H9 (cell line): ENCODE data around the gene PARP9. TPM values are rescaled to one million over a fixed set of nuclear protein-coding genes. Genes with fewer than 3 reads are reported as not detected.

ENCODE experiments used
- DNase-seq: peaks from one replicate; pipeline ENCODE4 v3.0.0-alpha.2; 2017
- H2AFZ ChIP-seq: one replicate; pipeline ENCODE4 v1.6.1; 2013; ENCODE audit warnings: mild to moderate bottlenecking, low read length, control low read depth, moderate library complexity
- H2AK5ac ChIP-seq: 2 replicates; pipeline ENCODE4 v1.6.1; 2013; ENCODE audit warnings: low read length, control low read depth, mixed read lengths; ENCODE audit not compliant: insufficient read length
- H2BK120ac ChIP-seq: one replicate; pipeline ENCODE4 v1.6.1; 2013; ENCODE audit warnings: low read depth, mild to moderate bottlenecking, low read length, control low read depth, inconsistent platforms; ENCODE audit not compliant: poor library complexity, severe bottlenecking
- H2BK12ac ChIP-seq: 2 replicates; pipeline ENCODE4 v1.6.1; 2013; ENCODE audit warnings: low read length, control low read depth, mixed read lengths, low read depth; ENCODE audit not compliant: insufficient read length
- H2BK15ac ChIP-seq: 2 replicates; pipeline ENCODE4 v1.6.1; 2013; ENCODE audit warnings: low read depth, low read length, control low read depth
- H2BK20ac ChIP-seq: one replicate; pipeline ENCODE4 v1.6.1; 2013; ENCODE audit warnings: low read depth, mild to moderate bottlenecking, low read length, control low read depth, inconsistent platforms; ENCODE audit not compliant: poor library complexity, severe bottlenecking
- H2BK5ac ChIP-seq: 2 replicates; pipeline ENCODE4 v1.6.1; 2013; ENCODE audit warnings: low read length, control low read depth, mixed read lengths; ENCODE audit not compliant: insufficient read length
- H3K14ac ChIP-seq: 2 replicates; pipeline ENCODE4 v1.6.1; 2013; ENCODE audit warnings: low read length, control low read depth; ENCODE audit not compliant: insufficient read depth
- H3K18ac ChIP-seq: 2 replicates; pipeline ENCODE4 v1.6.1; 2013; ENCODE audit warnings: low read depth, mild to moderate bottlenecking, mixed read lengths, low read length, control low read depth; ENCODE audit not compliant: insufficient read length
- H3K23ac ChIP-seq: 2 replicates; pipeline ENCODE4 v1.6.1; 2013; ENCODE audit warnings: low read length, control low read depth, mixed read lengths, low read depth; ENCODE audit not compliant: insufficient read length
- H3K23me2 ChIP-seq: 2 replicates; pipeline ENCODE4 v1.6.1; 2013; ENCODE audit warnings: low read depth, mild to moderate bottlenecking, mixed read lengths, low read length, control low read depth; ENCODE audit not compliant: insufficient read length, poor library complexity, severe bottlenecking
- H3K27ac ChIP-seq: 2 replicates; pipeline ENCODE4 v1.5.1; 2013; ENCODE audit warnings: low read length, control low read depth, mixed read lengths, low read depth; ENCODE audit not compliant: insufficient read length
- H3K27me3 ChIP-seq: 2 replicates; pipeline ENCODE4 v1.6.1; 2013; ENCODE audit warnings: low read length, control low read depth, inconsistent platforms; ENCODE audit not compliant: insufficient read depth
- H3K4ac ChIP-seq: 2 replicates; pipeline ENCODE4 v1.6.1; 2013; ENCODE audit warnings: low read depth, mild to moderate bottlenecking, control low read depth, inconsistent platforms, low read length, moderate library complexity
- H3K4me1 ChIP-seq: 2 replicates; pipeline ENCODE4 v1.6.1; 2013; ENCODE audit warnings: low read length, control low read depth, inconsistent platforms; ENCODE audit not compliant: insufficient read depth
- H3K4me2 ChIP-seq: 2 replicates; pipeline ENCODE4 v1.6.1; 2013; ENCODE audit warnings: low read length, control low read depth, mixed read lengths; ENCODE audit not compliant: insufficient read length, insufficient read depth
- H3K56ac ChIP-seq: 2 replicates; pipeline ENCODE4 v1.6.1; 2013; ENCODE audit warnings: low read depth, mild to moderate bottlenecking, mixed read lengths, low read length, control low read depth; ENCODE audit not compliant: insufficient read length
- H3K79me1 ChIP-seq: 2 replicates; pipeline ENCODE4 v1.6.1; 2013; ENCODE audit warnings: low read depth, mild to moderate bottlenecking, moderate library complexity, low read length, control low read depth, inconsistent platforms; ENCODE audit not compliant: insufficient read depth, poor library complexity, severe bottlenecking
- H3K79me2 ChIP-seq: 2 replicates; pipeline ENCODE4 v1.6.1; 2013; ENCODE audit warnings: low read length, control low read depth, inconsistent platforms; ENCODE audit not compliant: insufficient read depth
- H3K9ac ChIP-seq: 2 replicates; pipeline ENCODE4 v1.6.1; 2013; ENCODE audit warnings: low read length, control low read depth, mixed read lengths; ENCODE audit not compliant: insufficient read length; ENCODE audit errors: extremely low read depth
- H3K9me3 ChIP-seq: one replicate; pipeline ENCODE4 v1.6.1; 2013; ENCODE audit warnings: low read depth, low read length, inconsistent platforms; ENCODE audit not compliant: control insufficient read depth
- H3T11ph ChIP-seq: one replicate; pipeline ENCODE4 v1.6.1; 2013; ENCODE audit warnings: mild to moderate bottlenecking, low read length, control low read depth, inconsistent platforms
- H4K20me1 ChIP-seq: one replicate; pipeline ENCODE4 v1.6.1; 2013; ENCODE audit not compliant: control insufficient read depth, insufficient read length, insufficient read depth
- H4K5ac ChIP-seq: 2 replicates; pipeline ENCODE4 v1.6.1; 2013; ENCODE audit warnings: low read depth, mild to moderate bottlenecking, mixed read lengths, low read length, control low read depth; ENCODE audit not compliant: insufficient read length
- H4K8ac ChIP-seq: replicated peaks from 2 replicates; pipeline ENCODE4 v1.6.1; 2013; ENCODE audit warnings: low read length, control low read depth, mixed read lengths, low read depth; ENCODE audit not compliant: insufficient read length
- H4K91ac ChIP-seq: 2 replicates; pipeline ENCODE4 v1.6.1; 2013; ENCODE audit warnings: low read depth, mild to moderate bottlenecking, moderate library complexity, mixed read lengths, low read length, control low read depth; ENCODE audit not compliant: insufficient read length
- H3K27ac Mint-ChIP-seq, 3 experiments: 2 replicates in 2 of 3; 3 replicates in 1 of 3; pipeline ENCODE4 v1.8.0; 2020 to 2021; ENCODE audit warnings: mixed read lengths in 3 of 3, mild to moderate bottlenecking in 1 of 3, moderate library complexity in 1 of 3
- H3K27me3 Mint-ChIP-seq: 2 replicates; pipeline ENCODE4 v1.8.0; 2021; ENCODE audit warnings: low read depth, mild to moderate bottlenecking, moderate library complexity, mixed read lengths
- H3K36me3 Mint-ChIP-seq, 3 experiments: 2 replicates in 2 of 3; 3 replicates in 1 of 3; pipeline ENCODE4 v1.8.0; 2020 to 2021; ENCODE audit warnings: low read depth in 3 of 3, mixed read lengths in 3 of 3; ENCODE audit not compliant: insufficient read depth in 1 of 3
- H3K4me1 Mint-ChIP-seq, 2 experiments: 2 replicates each; pipeline ENCODE4 v1.8.0; 2020; ENCODE audit warnings: mixed read lengths in 2 of 2
- H3K4me3 Mint-ChIP-seq, 2 experiments: 2 replicates in 1 of 2; 3 replicates in 1 of 2; pipeline ENCODE4 v1.8.0; 2020 to 2021; ENCODE audit warnings: mild to moderate bottlenecking in 2 of 2, mixed read lengths in 2 of 2, moderate library complexity in 1 of 2
- H3K9me3 Mint-ChIP-seq, 2 experiments: 2 replicates in 1 of 2; 3 replicates in 1 of 2; pipeline ENCODE4 v1.8.0; 2020; ENCODE audit warnings: mild to moderate bottlenecking in 2 of 2, mixed read lengths in 2 of 2, moderate library complexity in 1 of 2
- WGBS: extraction: QIAGEN DNeasy Blood & Tissue Kit; methylation state at CpG from one replicate; pipeline ENCODE4 v1.1.7; 2013; ENCODE audit warnings: missing lambda C conversion rate, low lambda C conversion rate, mixed read lengths; ENCODE audit not compliant: insufficient read length; ENCODE audit errors: extremely low coverage; 5-methylcytosine and 5-hydroxymethylcytosine counted together
- total RNA-seq: library from RNA; stranded (reverse); gene quantifications from 2 replicates; pipeline ENCODE4 v1.2.1, GENCODE V29; 2021
- TF ChIP-seq, protein P1 (sequence below): fragments of 200-600 bp; sonication (generic); conservative IDR thresholded peaks from 3 replicates; pipeline ENCODE4 v1.8.0; 2021; ENCODE audit warnings: antibody characterized with exemption, mild to moderate bottlenecking

The PARP9 gene
- total RNA-seq, 1 experiment from 2014 or later = 3.4 TPM

DNA sequence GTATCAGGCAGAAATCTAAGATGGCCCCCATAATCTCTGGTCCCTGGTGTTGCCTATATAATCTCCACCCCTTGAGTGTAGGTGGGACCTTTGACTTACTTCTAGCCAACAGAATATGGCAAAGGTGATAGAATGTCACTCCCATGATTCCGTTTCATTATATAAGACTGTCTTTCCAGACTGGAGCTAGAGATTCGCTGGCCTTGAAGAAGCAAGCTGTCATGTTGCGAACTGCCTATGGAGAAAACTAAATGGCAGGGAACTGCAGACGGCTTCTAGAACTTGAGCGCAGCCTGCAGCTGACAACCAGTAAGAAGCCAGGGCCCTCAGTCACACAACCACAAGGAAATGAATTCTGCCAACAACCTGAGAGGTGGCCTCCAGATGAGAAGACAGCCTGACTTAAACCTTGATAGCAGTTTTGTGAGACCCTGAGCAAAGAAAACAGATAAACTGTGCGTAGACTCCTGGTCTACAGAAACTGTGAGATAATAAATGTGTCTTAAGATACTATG is 47.2 kb downstream of the PARP9 start:
- Histone ChIP-seq H2BK20ac (no peak overlapping the region), H3K4me1 (no peaks in the 10 kb centered on the region), H3K27ac (no peak overlapping the region), H4K5ac (no peak overlapping the region), H4K20me1 (no peaks in the 10 kb centered on the region), H2AK5ac (no peak overlapping the region), H3T11ph (no peak overlapping the region), H3K14ac (no peak overlapping the region), H3K4me2 (no peak overlapping the region), H2BK15ac (no peak overlapping the region), H3K18ac (no peak overlapping the region), H2BK5ac (no peak overlapping the region), H3K4ac (no peak overlapping the region), H3K79me2 (peaks cover 6% of the 10 kb centered on the region; the same call in 1 of the 2 replicates), H3K9me3 (no peaks in the 10 kb centered on the region), H4K91ac (no peak overlapping the region), H2BK12ac (no peak overlapping the region), H2AFZ (no peak overlapping the region), H3K56ac (no peak overlapping the region), H3K9ac (no peak overlapping the region), H2BK120ac (no peak overlapping the region), H3K23ac (no peak overlapping the region), H4K8ac (no peak overlapping the region), H3K23me2 (peaks cover 11% of the 10 kb centered on the region), H3K79me1 (peaks cover 3% of the 10 kb centered on the region), H3K27me3 (no peaks in the 10 kb centered on the region)
- DNase-seq = no peak
- peaks cover 13 to 15% of the 10 kb centered on the region in 2 experiments for H3K4me1 Mint-ChIP-seq
- no peaks in the 10 kb centered on the region; the same call in 1 of the 2 replicates for H3K27me3 Mint-ChIP-seq
- H3K36me3 Mint-ChIP-seq = no peaks in the 10 kb centered on the region
- H3K9me3 Mint-ChIP-seq = peaks cover 0 to 3% of the 10 kb centered on the region in 2 experiments; a peak in 2 of 5 replicates
- TF ChIP-seq, protein P1, sequence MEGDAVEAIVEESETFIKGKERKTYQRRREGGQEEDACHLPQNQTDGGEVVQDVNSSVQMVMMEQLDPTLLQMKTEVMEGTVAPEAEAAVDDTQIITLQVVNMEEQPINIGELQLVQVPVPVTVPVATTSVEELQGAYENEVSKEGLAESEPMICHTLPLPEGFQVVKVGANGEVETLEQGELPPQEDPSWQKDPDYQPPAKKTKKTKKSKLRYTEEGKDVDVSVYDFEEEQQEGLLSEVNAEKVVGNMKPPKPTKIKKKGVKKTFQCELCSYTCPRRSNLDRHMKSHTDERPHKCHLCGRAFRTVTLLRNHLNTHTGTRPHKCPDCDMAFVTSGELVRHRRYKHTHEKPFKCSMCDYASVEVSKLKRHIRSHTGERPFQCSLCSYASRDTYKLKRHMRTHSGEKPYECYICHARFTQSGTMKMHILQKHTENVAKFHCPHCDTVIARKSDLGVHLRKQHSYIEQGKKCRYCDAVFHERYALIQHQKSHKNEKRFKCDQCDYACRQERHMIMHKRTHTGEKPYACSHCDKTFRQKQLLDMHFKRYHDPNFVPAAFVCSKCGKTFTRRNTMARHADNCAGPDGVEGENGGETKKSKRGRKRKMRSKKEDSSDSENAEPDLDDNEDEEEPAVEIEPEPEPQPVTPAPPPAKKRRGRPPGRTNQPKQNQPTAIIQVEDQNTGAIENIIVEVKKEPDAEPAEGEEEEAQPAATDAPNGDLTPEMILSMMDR = no peak
- H3K27ac Mint-ChIP-seq = no peak overlapping the region
- no peak overlapping the region for H3K4me3 Mint-ChIP-seq
- no CpG with 5 or more reads among the region's 6 CpGs for WGBS
